Lower leg skin (tissue), 4 donors: ENCODE results near the gene EHMT1. TPM values are rescaled to one million over a fixed set of nuclear protein-coding genes. Genes with fewer than 3 reads are reported as not detected.

Source experiments
- DNase-seq, 2 donors: peaks; one replicate each; pipeline ENCODE4 v3.0.0-alpha.2; 2019; ENCODE audit warnings: low spot score in 2 of 2
- H3K4me3 ChIP-seq: fragments of 200-600 bp; sonication (generic); 2 replicates; pipeline ENCODE4 v1.5.1; 2017; ENCODE audit warnings: mild to moderate bottlenecking, low read depth; ENCODE audit not compliant: poor library complexity, severe bottlenecking
- POLR2A ChIP-seq, 2 donors: fragments of 450-650 bp; IDR thresholded peaks; one replicate each; pipeline ENCODE4 v1.6.1; 2016 to 2017; ENCODE audit warnings: antibody characterized with exemption in 2 of 2, mild to moderate bottlenecking in 1 of 2, moderate library complexity in 1 of 2
- WGBS, 2 donors: methylation state at CpG; one replicate each; pipeline ENCODE4 v1.1.5; 2018; 5-methylcytosine and 5-hydroxymethylcytosine counted together
- intact Hi-C: fragments of 100-400 bp; cut with DNase I; formaldehyde crosslinking; loops from one replicate; pipeline ENCODE4 v1.15.0; 2023; ENCODE audit warnings: low total_unique reads
- total RNA-seq, 4 donors: library from RNA; depleted of rRNA; stranded (reverse); fragments of >200 nt; gene quantifications; one replicate each; pipeline ENCODE4 v1.1.0, GENCODE V29; 2016
- TF ChIP-seq, protein P1 (sequence below), 3 donors: fragments of 450-650 bp; IDR thresholded peaks; one replicate each; pipeline ENCODE4 v1.5.1; 2016; ENCODE audit warnings: antibody characterized with exemption in 3 of 3, mild to moderate bottlenecking in 3 of 3, moderate library complexity in 2 of 3

Gene EHMT1
- total RNA-seq, 4 donors from 2014 or later = 64.2 to 128 (median 73.2) TPM

GRCh38 chr9:137638680-137639079 is 19.9 kb downstream of the EHMT1 start:
- DNase-seq = no peak
- H3K4me3 ChIP-seq = no peak overlapping the region
- 93 to 94% methylated on average over 6 of the region's 6 CpGs for WGBS, 2 donors
- intact Hi-C loops = no loop called here
- TF ChIP-seq, protein P1, sequence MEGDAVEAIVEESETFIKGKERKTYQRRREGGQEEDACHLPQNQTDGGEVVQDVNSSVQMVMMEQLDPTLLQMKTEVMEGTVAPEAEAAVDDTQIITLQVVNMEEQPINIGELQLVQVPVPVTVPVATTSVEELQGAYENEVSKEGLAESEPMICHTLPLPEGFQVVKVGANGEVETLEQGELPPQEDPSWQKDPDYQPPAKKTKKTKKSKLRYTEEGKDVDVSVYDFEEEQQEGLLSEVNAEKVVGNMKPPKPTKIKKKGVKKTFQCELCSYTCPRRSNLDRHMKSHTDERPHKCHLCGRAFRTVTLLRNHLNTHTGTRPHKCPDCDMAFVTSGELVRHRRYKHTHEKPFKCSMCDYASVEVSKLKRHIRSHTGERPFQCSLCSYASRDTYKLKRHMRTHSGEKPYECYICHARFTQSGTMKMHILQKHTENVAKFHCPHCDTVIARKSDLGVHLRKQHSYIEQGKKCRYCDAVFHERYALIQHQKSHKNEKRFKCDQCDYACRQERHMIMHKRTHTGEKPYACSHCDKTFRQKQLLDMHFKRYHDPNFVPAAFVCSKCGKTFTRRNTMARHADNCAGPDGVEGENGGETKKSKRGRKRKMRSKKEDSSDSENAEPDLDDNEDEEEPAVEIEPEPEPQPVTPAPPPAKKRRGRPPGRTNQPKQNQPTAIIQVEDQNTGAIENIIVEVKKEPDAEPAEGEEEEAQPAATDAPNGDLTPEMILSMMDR (IDR thresholded peaks at IDR 0.05) = no peak
- no peak for TF ChIP-seq POLR2A (IDR thresholded peaks at IDR 0.05)

GRCh38 chr9:137639303-137640051 is 20.7 kb downstream of the EHMT1 start:
- H3K4me3 ChIP-seq = no peak overlapping the region
- intact Hi-C loops = no loop called here
- TF ChIP-seq, protein P1 (IDR thresholded peaks at IDR 0.05) = no peak
- no peak for TF ChIP-seq POLR2A (IDR thresholded peaks at IDR 0.05)
- DNase-seq = no peak
- WGBS, 2 donors = 78 to 81% methylated on average over 12 of the region's 12 CpGs

DNA sequence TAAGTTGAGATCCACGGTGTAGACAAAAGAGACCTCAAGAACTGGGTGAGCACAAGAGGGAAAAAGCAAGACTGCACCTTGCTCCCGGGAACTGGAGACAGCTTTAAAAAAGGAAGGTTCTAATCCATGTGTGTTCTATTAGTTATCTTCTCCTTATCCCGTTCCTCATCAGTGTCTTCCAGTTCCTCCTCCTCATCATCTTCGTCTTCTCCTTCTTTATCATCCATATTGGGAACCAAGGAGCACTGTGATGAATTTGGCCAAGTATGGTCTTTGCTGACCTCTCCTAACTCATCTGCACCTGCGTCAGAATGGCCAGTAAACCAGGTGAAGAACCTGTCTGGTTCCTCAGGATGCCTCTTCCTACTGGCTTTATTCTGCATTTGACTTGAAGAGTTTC is 22.1 kb downstream of the EHMT1 start:
- no peak overlapping the region for H3K4me3 ChIP-seq
- TF ChIP-seq, protein P1 (IDR thresholded peaks at IDR 0.05) = no peak
- TF ChIP-seq POLR2A (IDR thresholded peaks at IDR 0.05) = no peak
- DNase-seq = no peak
- WGBS, 2 donors = 89 to 91% methylated on average over 5 of the region's 5 CpGs
- intact Hi-C loops = no loop called here

GRCh38 chr9:137642118-137642601 is 23.4 kb downstream of the EHMT1 start:
- no peak overlapping the region for H3K4me3 ChIP-seq
- intact Hi-C loops = no loop called here
- DNase-seq = no peak
- WGBS, 2 donors = 97% methylated on average over 10 of the region's 10 CpGs
- no peak for TF ChIP-seq POLR2A (IDR thresholded peaks at IDR 0.05)
- TF ChIP-seq, protein P1 (IDR thresholded peaks at IDR 0.05) = no peak

GRCh38 chr9:137642892-137643291 is 24.1 kb downstream of the EHMT1 start:
- 96 to 97% methylated on average over 5 of the region's 5 CpGs for WGBS, 2 donors
- DNase-seq = no peak
- intact Hi-C loops = no loop called here
- H3K4me3 ChIP-seq = no peak overlapping the region
- no peak for TF ChIP-seq POLR2A (IDR thresholded peaks at IDR 0.05)
- TF ChIP-seq, protein P1 (IDR thresholded peaks at IDR 0.05) = no peak
